DND-41 (cell line): ENCODE measurements around the gene SIGMAR1.

ENCODE experiments used
- ATAC-seq: fragments of 200-7000 bp; cut with Tn5 transposase; 3 replicates; pipeline ENCODE4 v1.9.1; 2021; ENCODE audit warnings: low read depth; ENCODE audit not compliant: insufficient read depth
- DNase-seq: peaks from one replicate; pipeline ENCODE4 v3.0.0-alpha.2; 2020
- H2AFZ ChIP-seq: 2 replicates; pipeline ENCODE4 v1.6.0; 2012; ENCODE audit warnings: low read depth, low read length
- H3K27ac ChIP-seq: 2 replicates; pipeline ENCODE4 v1.5.1; 2012; ENCODE audit warnings: low read length, inconsistent platforms
- H3K27me3 ChIP-seq: fragments of 200-600 bp; sonication (generic); 2 replicates; pipeline ENCODE4 v1.6.0; 2012; ENCODE audit warnings: low read length, mild to moderate bottlenecking, inconsistent platforms; ENCODE audit not compliant: insufficient read depth, poor library complexity
- H3K36me3 ChIP-seq: 2 replicates; pipeline ENCODE4 v1.5.1; 2012; ENCODE audit warnings: low read length, inconsistent platforms; ENCODE audit not compliant: insufficient read depth
- H3K4me1 ChIP-seq: 2 replicates; pipeline ENCODE4 v1.5.1; 2012; ENCODE audit warnings: mild to moderate bottlenecking, low read length; ENCODE audit not compliant: insufficient read depth
- H3K4me2 ChIP-seq: 2 replicates; pipeline ENCODE4 v1.6.0; 2012; ENCODE audit warnings: mild to moderate bottlenecking, moderate library complexity, low read length, inconsistent platforms; ENCODE audit not compliant: insufficient read depth
- H3K4me3 ChIP-seq, 2 experiments: fragments of 200-600 bp in 1 of 2; shearing (Covaris generic) in 1 of 2; 2 replicates each; pipeline ENCODE4 v1.5.1; 2012 to 2016; ENCODE audit warnings: inconsistent platforms in 2 of 2, low read length in 2 of 2, mild to moderate bottlenecking in 2 of 2, low read depth in 1 of 2, moderate library complexity in 1 of 2
- H3K79me2 ChIP-seq: 2 replicates; pipeline ENCODE4 v1.6.0; 2012; ENCODE audit warnings: low read length, inconsistent platforms; ENCODE audit not compliant: insufficient read depth
- H3K9ac ChIP-seq: 2 replicates; pipeline ENCODE4 v1.6.0; 2012; ENCODE audit warnings: low read depth, mild to moderate bottlenecking, inconsistent platforms, low read length, moderate library complexity
- H3K9me3 ChIP-seq: 2 replicates; pipeline ENCODE4 v1.5.1; 2012; ENCODE audit warnings: low read length, moderate library complexity, mild to moderate bottlenecking, inconsistent platforms; ENCODE audit not compliant: insufficient read depth, severe bottlenecking
- H4K20me1 ChIP-seq: 2 replicates; pipeline ENCODE4 v1.6.0; 2012; ENCODE audit warnings: low read length; ENCODE audit not compliant: insufficient read depth
- CTCF ChIP-seq: IDR thresholded peaks from 2 replicates; pipeline ENCODE4 v1.5.1; 2012; ENCODE audit warnings: borderline replicate concordance, low read length, moderate library complexity, mild to moderate bottlenecking; ENCODE audit not compliant: poor library complexity, severe bottlenecking; ENCODE audit errors: extremely low read depth
- EZH2 ChIP-seq: IDR thresholded peaks from 3 replicates; pipeline ENCODE4 v1.6.1; 2012; ENCODE audit warnings: borderline replicate concordance, low read depth, mild to moderate bottlenecking, moderate library complexity, low read length, inconsistent platforms; ENCODE audit not compliant: severe bottlenecking

SIGMAR1 gene

GRCh38 chr9:34624475-34625185 is 13.0 kb downstream of the SIGMAR1 start:
- Histone ChIP-seq H3K4me1 (peaks cover 10% of the 10 kb centered on the region), H3K79me2 (peaks cover 6% of the 10 kb centered on the region), H3K4me2 (no peak overlapping the region), H3K27me3 (peaks cover 20% of the 10 kb centered on the region), H4K20me1 (no peaks in the 10 kb centered on the region), H2AFZ (no peak overlapping the region), H3K36me3 (no peaks in the 10 kb centered on the region), H3K9me3 (peaks cover 4% of the 10 kb centered on the region), H3K9ac (no peak overlapping the region), H3K27ac (no peak overlapping the region), H3K4me3 (no peak overlapping the region)
- no peak for ATAC-seq
- TF ChIP-seq CTCF (no peak), EZH2 (no peak)
- no peak for DNase-seq

DNA sequence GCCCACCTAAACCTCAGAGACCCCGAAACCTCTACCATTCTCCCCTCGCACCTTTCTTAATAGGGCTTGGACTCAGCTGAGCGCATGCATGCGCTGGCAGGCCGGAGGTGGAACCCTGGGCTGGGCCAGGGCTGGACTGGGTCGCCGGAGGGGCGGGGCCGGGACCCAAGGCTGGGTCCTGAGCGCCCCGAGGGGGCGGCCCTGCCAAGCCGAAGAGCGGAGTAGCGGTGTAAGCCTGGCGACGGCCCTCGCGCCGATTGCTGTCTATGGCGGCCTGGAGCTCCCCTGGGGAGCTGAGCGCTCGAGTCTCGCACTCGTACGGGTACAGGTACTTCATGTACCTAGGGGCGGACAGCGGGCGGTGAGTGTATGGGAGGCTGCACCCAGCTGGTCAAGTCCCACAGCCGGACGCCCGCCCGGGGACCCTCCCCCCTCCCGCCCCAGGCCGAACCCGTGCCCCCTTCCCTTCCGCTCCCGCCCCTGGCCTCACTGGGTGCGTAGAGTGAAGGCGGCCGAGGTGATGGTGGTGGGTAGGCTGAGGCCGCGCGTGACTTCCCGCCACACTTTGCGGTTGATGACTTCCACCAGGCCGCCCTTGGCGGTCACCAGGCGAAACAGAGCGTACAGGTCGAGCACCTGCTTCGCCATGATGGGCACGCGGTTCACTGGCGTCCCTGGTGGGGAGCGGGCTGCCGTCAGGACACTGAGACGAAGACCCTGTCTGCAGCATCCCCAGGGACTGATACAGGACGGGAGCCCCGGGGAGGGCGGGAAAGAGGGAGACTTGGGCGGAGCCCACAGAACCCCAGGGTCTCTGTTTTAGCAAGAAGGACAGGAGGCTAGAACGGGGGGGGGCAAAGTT is 14.0 kb downstream of the SIGMAR1 start:
- Histone ChIP-seq H3K4me1 (peaks cover 20% of the 10 kb centered on the region), H3K9me3 (peaks cover 4% of the 10 kb centered on the region), H3K4me3 (no peak overlapping the region), H3K27me3 (peaks cover 16% of the 10 kb centered on the region), H3K36me3 (no peaks in the 10 kb centered on the region), H3K27ac (no peak overlapping the region), H3K79me2 (peaks cover 14% of the 10 kb centered on the region), H3K4me2 (no peak overlapping the region), H4K20me1 (no peaks in the 10 kb centered on the region), H2AFZ (no peak overlapping the region), H3K9ac (no peak overlapping the region)
- no peak for DNase-seq
- TF ChIP-seq EZH2 (no peak), CTCF (no peak)
- ATAC-seq: no peak

DNA sequence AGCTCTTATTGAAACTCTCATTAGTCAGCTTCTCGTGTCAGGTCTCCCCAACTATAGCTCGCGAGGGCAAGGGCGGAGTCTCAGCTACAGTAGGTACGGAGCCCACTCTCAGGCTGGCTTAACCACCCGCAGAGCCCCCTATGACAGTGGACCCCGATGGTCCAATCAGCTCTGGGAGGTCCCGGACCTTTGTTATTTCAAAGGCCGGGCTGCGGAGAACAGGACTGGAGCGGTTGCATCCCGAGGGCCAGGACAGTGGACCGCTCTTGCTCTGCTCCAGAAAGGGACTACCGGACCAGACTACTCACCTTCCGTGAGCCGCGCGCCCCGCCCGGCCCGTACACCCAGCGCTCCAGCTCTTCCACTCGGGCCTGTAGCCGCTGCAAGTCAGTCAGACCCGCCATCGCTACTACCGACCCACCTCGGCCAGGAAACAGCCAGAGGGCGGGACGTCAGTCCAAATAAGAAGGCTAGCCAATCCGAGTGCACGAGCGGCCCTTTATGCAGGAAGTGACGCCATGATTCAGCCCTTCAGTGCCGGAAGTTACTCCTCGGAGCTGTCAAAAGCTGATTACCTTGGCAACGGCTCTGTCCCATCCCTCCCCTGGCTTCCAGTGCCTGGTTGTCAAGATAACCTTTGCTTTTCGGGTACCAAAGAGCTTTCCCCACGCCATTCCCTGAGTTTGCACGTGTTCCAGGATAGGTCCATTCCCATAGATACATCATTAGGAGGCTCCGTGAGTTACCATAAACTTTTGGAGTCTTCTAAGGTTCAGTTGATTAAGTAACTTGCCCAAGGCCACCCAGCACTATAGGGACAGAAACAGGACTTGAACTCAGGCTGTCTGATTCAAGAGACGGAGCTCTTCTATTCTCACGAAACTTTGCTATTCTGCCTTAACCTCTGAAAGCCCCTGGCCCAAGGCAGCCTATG is 17.3 kb downstream of the SIGMAR1 start, which contains the start of gene DCTN3:
TSS of gene DCTN3 (minus strand) at position 435 of the 934 bp plus-strand sequence. CDS start at position 404, 31 bp downstream.
- peaks cover 4% of the 10 kb centered on the region for H3K9me3 ChIP-seq
- DNase-seq (peak; percentile 92), ATAC-seq (peak; percentile 100)
- H3K79me2 ChIP-seq: peaks cover 14% of the 10 kb centered on the region
- peaks cover 28% of the 10 kb centered on the region for H3K36me3 ChIP-seq
- H3K4me3 ChIP-seq: peak within 1 kb of the TSS; percentile 77 to 85
- peak within 1 kb of the TSS; percentile 70 for H3K9ac ChIP-seq
- peaks cover 22% of the 10 kb centered on the region for H3K4me1 ChIP-seq
- peak within 1 kb of the TSS; percentile 90 for H3K4me2 ChIP-seq
- TF ChIP-seq CTCF (no peak), EZH2 (no peak)
- peak within 1 kb of the TSS; percentile 78 for H2AFZ ChIP-seq
- H3K27me3 ChIP-seq: no peaks in the 10 kb centered on the region
- no peaks in the 10 kb centered on the region for H4K20me1 ChIP-seq
- peak within 1 kb of the TSS; percentile 64 for H3K27ac ChIP-seq
